ENCODE data around the gene OR2T10. TPM values are rescaled to one million over a fixed set of nuclear protein-coding genes. Genes with fewer than 3 reads are reported as not detected.

The OR2T10 gene
- total and polyA plus RNA-seq, 7 donors, result not detected

- DNase-seq, result no peak
- WGBS, 3 donors, result 60 to 73% (median 60%) methylated on average over 4 of the region's 4 CpGs
- no peaks in the 10 kb centered on the region for H3K9me3 ChIP-seq
- intact Hi-C loops (cut with DNase I), result no loop called here
- H3K4me1 ChIP-seq, result no peaks in the 10 kb centered on the region
- ATAC-seq, result no peak
- TF ChIP-seq CTCF (IDR thresholded peaks at IDR 0.05), result no peak
- H3K36me3 ChIP-seq (ENCODE audit: insufficient read depth in 1 of 2, low read depth in 1 of 2), result no peaks in the 10 kb centered on the region
- no peaks in the 10 kb centered on the region for H3K27me3 ChIP-seq (ENCODE audit: insufficient read depth in 3 of 3, low read length in 2 of 3)
- H3K27ac ChIP-seq, result no peak overlapping the region
- H3K4me3 ChIP-seq, result no peak overlapping the region
These were observed 27.7 kb upstream of the OR2T10 start for GRCh38 chr1:248625166-248625565.

GRCh38 chr1:248622570-248623001 lies 25.1 kb upstream of the OR2T10 start:
- Histone ChIP-seq H3K4me3 (no peak overlapping the region), H3K9me3 (no peaks in the 10 kb centered on the region), H3K27ac (no peak overlapping the region), H3K27me3 (ENCODE audit: insufficient read depth in 3 of 3, low read length in 2 of 3) (no peaks in the 10 kb centered on the region), H3K36me3 (ENCODE audit: insufficient read depth in 1 of 2, low read depth in 1 of 2) (no peaks in the 10 kb centered on the region), H3K4me1 (no peaks in the 10 kb centered on the region)
- intact Hi-C loops (cut with DNase I), result loop anchor here in 1 of 2 donors (2.0 kb wide), 1 partner anchor 184 kb away; no protein-coding TSS in a partner anchor
- ATAC-seq, result no peak
- TF ChIP-seq CTCF (IDR thresholded peaks at IDR 0.05), result peak; percentile 52
- no peak for DNase-seq
- WGBS, 3 donors, result 62 to 81% (median 78%) methylated on average over 4 of the region's 4 CpGs

- intact Hi-C loops (cut with DNase I), result loop anchor here in 1 of 2 donors (2.0 kb wide), 1 partner anchor 185 kb away; no protein-coding TSS in a partner anchor
- ATAC-seq (no peak), DNase-seq (no peak)
- H3K9me3 ChIP-seq, result no peaks in the 10 kb centered on the region
- no peak overlapping the region for H3K4me3 ChIP-seq
- no peak for TF ChIP-seq CTCF (IDR thresholded peaks at IDR 0.05)
- H3K27me3 ChIP-seq (ENCODE audit: insufficient read depth in 3 of 3, low read length in 2 of 3), result no peaks in the 10 kb centered on the region
- H3K27ac ChIP-seq, result no peak overlapping the region
- H3K36me3 ChIP-seq (ENCODE audit: insufficient read depth in 1 of 2, low read depth in 1 of 2), result no peaks in the 10 kb centered on the region
- WGBS, 3 donors, result 68 to 71% (median 69%) methylated on average over 7 of the region's 7 CpGs
- no peaks in the 10 kb centered on the region for H3K4me1 ChIP-seq
These were observed 24.3 kb upstream of the OR2T10 start for GRCh38 chr1:248621770-248622169.

GRCh38 chr1:248618878-248619277 lies 21.4 kb upstream of the OR2T10 start:
- no peak for ATAC-seq
- no peaks in the 10 kb centered on the region for H3K4me1 ChIP-seq
- no peaks in the 10 kb centered on the region for H3K27me3 ChIP-seq (ENCODE audit: insufficient read depth in 3 of 3, low read length in 2 of 3)
- no peak overlapping the region for H3K27ac ChIP-seq
- peak; percentile 15 to 57 for DNase-seq
- WGBS, 3 donors, result 2 to 5% (median 4%) methylated on average over 3 of the region's 3 CpGs
- peak; percentile 52 for TF ChIP-seq CTCF (IDR thresholded peaks at IDR 0.05)
- H3K4me3 ChIP-seq, result no peak overlapping the region
- H3K36me3 ChIP-seq (ENCODE audit: insufficient read depth in 1 of 2, low read depth in 1 of 2), result no peaks in the 10 kb centered on the region
- no peaks in the 10 kb centered on the region for H3K9me3 ChIP-seq
- intact Hi-C loops (cut with DNase I), result no loop called here

- no peak overlapping the region for H3K27ac ChIP-seq
- WGBS, 3 donors, result 69 to 77% (median 71%) methylated on average over 7 of the region's 7 CpGs
- intact Hi-C loops (cut with DNase I), result no loop called here
These were observed 20.6 kb upstream of the OR2T10 start for GRCh38 chr1:248618119-248618518.

More at GRCh38 chr1:248618119-248618518, 20.6 kb upstream of the OR2T10 start:
- Histone ChIP-seq H3K36me3 (ENCODE audit: insufficient read depth in 1 of 2, low read depth in 1 of 2) (no peaks in the 10 kb centered on the region), H3K9me3 (no peaks in the 10 kb centered on the region), H3K4me3 (no peak overlapping the region), H3K4me1 (no peaks in the 10 kb centered on the region), H3K27me3 (ENCODE audit: insufficient read depth in 3 of 3, low read length in 2 of 3) (no peaks in the 10 kb centered on the region)
- DNase-seq, result no peak
- no peak for TF ChIP-seq CTCF (IDR thresholded peaks at IDR 0.05)
- no peak for ATAC-seq

Data from psoas muscle (tissue), 8 donors.